H9 (cell line): ENCODE data around the gene DNAJA1. TPM values are rescaled to one million over a fixed set of nuclear protein-coding genes. Genes with fewer than 3 reads are reported as not detected.

Source experiments
- DNase-seq: peaks from one replicate; pipeline ENCODE4 v3.0.0-alpha.2; 2017
- H2AFZ ChIP-seq: one replicate; pipeline ENCODE4 v1.6.1; 2013; ENCODE audit warnings: mild to moderate bottlenecking, low read length, control low read depth, moderate library complexity
- H2AK5ac ChIP-seq: 2 replicates; pipeline ENCODE4 v1.6.1; 2013; ENCODE audit warnings: low read length, control low read depth, mixed read lengths; ENCODE audit not compliant: insufficient read length
- H2BK120ac ChIP-seq: one replicate; pipeline ENCODE4 v1.6.1; 2013; ENCODE audit warnings: low read depth, mild to moderate bottlenecking, low read length, control low read depth, inconsistent platforms; ENCODE audit not compliant: poor library complexity, severe bottlenecking
- H2BK12ac ChIP-seq: 2 replicates; pipeline ENCODE4 v1.6.1; 2013; ENCODE audit warnings: low read length, control low read depth, mixed read lengths, low read depth; ENCODE audit not compliant: insufficient read length
- H2BK15ac ChIP-seq: 2 replicates; pipeline ENCODE4 v1.6.1; 2013; ENCODE audit warnings: low read depth, low read length, control low read depth
- H2BK20ac ChIP-seq: one replicate; pipeline ENCODE4 v1.6.1; 2013; ENCODE audit warnings: low read depth, mild to moderate bottlenecking, low read length, control low read depth, inconsistent platforms; ENCODE audit not compliant: poor library complexity, severe bottlenecking
- H2BK5ac ChIP-seq: 2 replicates; pipeline ENCODE4 v1.6.1; 2013; ENCODE audit warnings: low read length, control low read depth, mixed read lengths; ENCODE audit not compliant: insufficient read length
- H3K14ac ChIP-seq: 2 replicates; pipeline ENCODE4 v1.6.1; 2013; ENCODE audit warnings: low read length, control low read depth; ENCODE audit not compliant: insufficient read depth
- H3K18ac ChIP-seq: 2 replicates; pipeline ENCODE4 v1.6.1; 2013; ENCODE audit warnings: low read depth, mild to moderate bottlenecking, mixed read lengths, low read length, control low read depth; ENCODE audit not compliant: insufficient read length
- H3K23ac ChIP-seq: 2 replicates; pipeline ENCODE4 v1.6.1; 2013; ENCODE audit warnings: low read length, control low read depth, mixed read lengths, low read depth; ENCODE audit not compliant: insufficient read length
- H3K23me2 ChIP-seq: 2 replicates; pipeline ENCODE4 v1.6.1; 2013; ENCODE audit warnings: low read depth, mild to moderate bottlenecking, mixed read lengths, low read length, control low read depth; ENCODE audit not compliant: insufficient read length, poor library complexity, severe bottlenecking
- H3K27ac ChIP-seq: 2 replicates; pipeline ENCODE4 v1.5.1; 2013; ENCODE audit warnings: low read length, control low read depth, mixed read lengths, low read depth; ENCODE audit not compliant: insufficient read length
- H3K27me3 ChIP-seq: 2 replicates; pipeline ENCODE4 v1.6.1; 2013; ENCODE audit warnings: low read length, control low read depth, inconsistent platforms; ENCODE audit not compliant: insufficient read depth
- H3K4ac ChIP-seq: 2 replicates; pipeline ENCODE4 v1.6.1; 2013; ENCODE audit warnings: low read depth, mild to moderate bottlenecking, control low read depth, inconsistent platforms, low read length, moderate library complexity
- H3K4me1 ChIP-seq: 2 replicates; pipeline ENCODE4 v1.6.1; 2013; ENCODE audit warnings: low read length, control low read depth, inconsistent platforms; ENCODE audit not compliant: insufficient read depth
- H3K4me2 ChIP-seq: 2 replicates; pipeline ENCODE4 v1.6.1; 2013; ENCODE audit warnings: low read length, control low read depth, mixed read lengths; ENCODE audit not compliant: insufficient read length, insufficient read depth
- H3K56ac ChIP-seq: 2 replicates; pipeline ENCODE4 v1.6.1; 2013; ENCODE audit warnings: low read depth, mild to moderate bottlenecking, mixed read lengths, low read length, control low read depth; ENCODE audit not compliant: insufficient read length
- H3K79me1 ChIP-seq: 2 replicates; pipeline ENCODE4 v1.6.1; 2013; ENCODE audit warnings: low read depth, mild to moderate bottlenecking, moderate library complexity, low read length, control low read depth, inconsistent platforms; ENCODE audit not compliant: insufficient read depth, poor library complexity, severe bottlenecking
- H3K79me2 ChIP-seq: 2 replicates; pipeline ENCODE4 v1.6.1; 2013; ENCODE audit warnings: low read length, control low read depth, inconsistent platforms; ENCODE audit not compliant: insufficient read depth
- H3K9ac ChIP-seq: 2 replicates; pipeline ENCODE4 v1.6.1; 2013; ENCODE audit warnings: low read length, control low read depth, mixed read lengths; ENCODE audit not compliant: insufficient read length; ENCODE audit errors: extremely low read depth
- H3K9me3 ChIP-seq: one replicate; pipeline ENCODE4 v1.6.1; 2013; ENCODE audit warnings: low read depth, low read length, inconsistent platforms; ENCODE audit not compliant: control insufficient read depth
- H3T11ph ChIP-seq: one replicate; pipeline ENCODE4 v1.6.1; 2013; ENCODE audit warnings: mild to moderate bottlenecking, low read length, control low read depth, inconsistent platforms
- H4K20me1 ChIP-seq: one replicate; pipeline ENCODE4 v1.6.1; 2013; ENCODE audit not compliant: control insufficient read depth, insufficient read length, insufficient read depth
- H4K5ac ChIP-seq: 2 replicates; pipeline ENCODE4 v1.6.1; 2013; ENCODE audit warnings: low read depth, mild to moderate bottlenecking, mixed read lengths, low read length, control low read depth; ENCODE audit not compliant: insufficient read length
- H4K8ac ChIP-seq: replicated peaks from 2 replicates; pipeline ENCODE4 v1.6.1; 2013; ENCODE audit warnings: low read length, control low read depth, mixed read lengths, low read depth; ENCODE audit not compliant: insufficient read length
- H4K91ac ChIP-seq: 2 replicates; pipeline ENCODE4 v1.6.1; 2013; ENCODE audit warnings: low read depth, mild to moderate bottlenecking, moderate library complexity, mixed read lengths, low read length, control low read depth; ENCODE audit not compliant: insufficient read length
- H3K27ac Mint-ChIP-seq, 3 experiments: 2 replicates in 2 of 3; 3 replicates in 1 of 3; pipeline ENCODE4 v1.8.0; 2020 to 2021; ENCODE audit warnings: mixed read lengths in 3 of 3, mild to moderate bottlenecking in 1 of 3, moderate library complexity in 1 of 3
- H3K27me3 Mint-ChIP-seq: 2 replicates; pipeline ENCODE4 v1.8.0; 2021; ENCODE audit warnings: low read depth, mild to moderate bottlenecking, moderate library complexity, mixed read lengths
- H3K36me3 Mint-ChIP-seq, 3 experiments: 2 replicates in 2 of 3; 3 replicates in 1 of 3; pipeline ENCODE4 v1.8.0; 2020 to 2021; ENCODE audit warnings: low read depth in 3 of 3, mixed read lengths in 3 of 3; ENCODE audit not compliant: insufficient read depth in 1 of 3
- H3K4me1 Mint-ChIP-seq, 2 experiments: 2 replicates each; pipeline ENCODE4 v1.8.0; 2020; ENCODE audit warnings: mixed read lengths in 2 of 2
- H3K4me3 Mint-ChIP-seq, 2 experiments: 2 replicates in 1 of 2; 3 replicates in 1 of 2; pipeline ENCODE4 v1.8.0; 2020 to 2021; ENCODE audit warnings: mild to moderate bottlenecking in 2 of 2, mixed read lengths in 2 of 2, moderate library complexity in 1 of 2
- H3K9me3 Mint-ChIP-seq, 2 experiments: 2 replicates in 1 of 2; 3 replicates in 1 of 2; pipeline ENCODE4 v1.8.0; 2020; ENCODE audit warnings: mild to moderate bottlenecking in 2 of 2, mixed read lengths in 2 of 2, moderate library complexity in 1 of 2
- CTCF ChIP-seq: fragments of 200-600 bp; sonication (generic); conservative IDR thresholded peaks from 3 replicates; pipeline ENCODE4 v1.8.0; 2021; ENCODE audit warnings: antibody characterized with exemption, mild to moderate bottlenecking
- WGBS: extraction: QIAGEN DNeasy Blood & Tissue Kit; methylation state at CpG from one replicate; pipeline ENCODE4 v1.1.7; 2013; ENCODE audit warnings: missing lambda C conversion rate, low lambda C conversion rate, mixed read lengths; ENCODE audit not compliant: insufficient read length; ENCODE audit errors: extremely low coverage; 5-methylcytosine and 5-hydroxymethylcytosine counted together
- total RNA-seq: library from RNA; stranded (reverse); gene quantifications from 2 replicates; pipeline ENCODE4 v1.2.1, GENCODE V29; 2021

Gene DNAJA1
- total RNA-seq, 1 experiment from 2014 or later = 217 TPM

GRCh38 chr9:33080534-33080933 lies 55.5 kb downstream of the DNAJA1 start:
- Histone ChIP-seq H3K27me3 (no peaks in the 10 kb centered on the region), H3K4me1 (no peaks in the 10 kb centered on the region), H4K91ac (no peak overlapping the region), H3K23me2 (peaks cover 5% of the 10 kb centered on the region), H2BK120ac (no peak overlapping the region), H4K5ac (no peak overlapping the region), H2BK5ac (no peak overlapping the region), H2BK12ac (no peak overlapping the region), H2AK5ac (no peak overlapping the region), H2BK20ac (no peak overlapping the region), H3K56ac (no peak overlapping the region), H3K4me2 (no peak overlapping the region), H3K18ac (no peak overlapping the region), H3K9me3 (no peaks in the 10 kb centered on the region), H3K9ac (no peak overlapping the region), H3K27ac (no peak overlapping the region), H4K20me1 (no peaks in the 10 kb centered on the region), H2AFZ (no peak overlapping the region), H4K8ac (no peak overlapping the region), H3K14ac (no peak overlapping the region), H3K23ac (no peak overlapping the region), H3T11ph (no peak overlapping the region), H2BK15ac (no peak overlapping the region), H3K79me1 (no peaks in the 10 kb centered on the region), H3K4ac (no peak overlapping the region), H3K79me2 (peaks cover 8% of the 10 kb centered on the region)
- Mint-ChIP-seq H3K4me1 (peaks cover 2 to 4% of the 10 kb centered on the region in 2 experiments; a peak in 3 of 4 replicates), H3K27ac (no peak overlapping the region), H3K36me3 (peaks cover 0 to 2% (median 0%) of the 10 kb centered on the region in 3 experiments; a peak in 3 of 7 replicates), H3K9me3 (peaks cover 10 to 11% of the 10 kb centered on the region in 2 experiments), H3K4me3 (no peak overlapping the region), H3K27me3 (peaks cover under 1% of the 10 kb centered on the region)
- TF ChIP-seq CTCF = no peak
- no CpG with 5 or more reads among the region's 6 CpGs for WGBS
- no peak for DNase-seq
